ENCODE data around the gene DNASE1L1.

Gene DNASE1L1

GRCh38 chrX:154370300-154371016, 38.6 kb downstream of the DNASE1L1 start (continued):
- TF ChIP-seq PRDM2 (tag by site-specific recombination; IDR thresholded peaks at IDR 0.05; ENCODE audit: borderline replicate concordance), result peak; percentile 49; the same call in 1 of the 2 replicates

DNA sequence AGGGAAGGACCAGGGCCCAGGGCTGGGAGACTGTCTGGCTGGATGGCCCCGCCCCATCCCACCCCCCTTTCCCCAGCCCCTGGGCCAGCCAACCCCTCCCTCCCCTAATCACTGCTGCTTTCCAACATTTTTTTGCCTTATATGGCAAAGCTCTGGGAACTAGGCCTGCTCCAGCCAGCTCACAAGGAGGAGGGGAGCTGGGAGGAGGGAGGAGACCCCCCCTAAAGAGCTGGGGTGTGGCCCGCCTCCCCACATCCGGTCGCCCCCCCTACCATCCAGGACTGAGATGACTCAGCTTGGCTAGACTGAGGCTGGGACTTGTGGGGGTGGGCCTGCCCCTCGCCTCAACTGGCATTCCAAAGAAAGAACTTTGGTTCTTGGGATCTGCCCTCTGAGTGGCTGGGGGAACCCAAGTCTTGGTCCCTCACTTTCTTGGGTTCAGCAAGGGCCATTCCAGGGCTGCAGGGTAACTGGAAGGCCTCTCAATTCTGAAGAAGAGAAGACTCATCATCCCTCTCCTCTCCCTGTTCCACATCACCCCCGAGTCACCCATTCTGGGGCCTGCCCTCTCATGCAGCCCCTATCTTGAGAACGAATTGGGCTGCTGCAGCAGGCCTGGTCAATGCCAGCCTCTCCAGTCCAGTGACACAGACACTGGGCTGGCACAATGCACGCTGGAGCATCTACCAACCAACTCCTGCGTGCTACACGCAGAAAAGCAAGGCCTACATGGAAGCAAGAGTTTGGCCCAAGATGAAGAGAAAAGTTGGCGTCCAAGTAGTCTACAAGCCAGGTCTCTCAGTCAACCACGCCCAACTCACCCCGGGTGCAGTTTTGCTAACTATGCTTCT, 39.4 kb downstream of the DNASE1L1 start:
- Histone ChIP-seq H3K36me3 (ENCODE audit: control insufficient read depth in 2 of 2, insufficient read depth in 1 of 2, low read length in 2 of 2) (peaks cover 4 to 51% of the 10 kb centered on the region in 2 experiments; a peak in 2 of 3 replicates), H3K4me1 (ENCODE audit: control insufficient read depth, insufficient read depth, low read length) (peaks cover 12% of the 10 kb centered on the region), H3K4me3 (ENCODE audit: low read depth, low read length) (peak overlapping the region; percentile 68), H3K9me3 (ENCODE audit: control insufficient read depth, insufficient read depth, low read depth, low read length) (no peaks in the 10 kb centered on the region), H3K27ac (ENCODE audit: extremely low read depth, low read depth, low read length) (peak overlapping the region; percentile 93)
- CTCF ChIA-PET, result interaction anchor here (0.5 kb wide), 1 partner anchor 894 kb away, joined by 8 read pairs; no protein-coding TSS in a partner anchor
- POLR2A ChIA-PET, result interaction anchor here (0.5 to 4.3 kb wide), 22 partner anchors 7 to 173 kb away, joined by 3 to 48 read pairs (median 7); partner anchors contain the start of genes DNASE1L1, EMD, PLXNA3 and RPL10
- TF ChIP-seq IKZF3 (tag by site-specific recombination; IDR thresholded peaks at IDR 0.05) (peak; percentile 25; the same call in 1 of the 2 replicates), ZNF426 (tag by site-specific recombination; IDR thresholded peaks at IDR 0.05) (no peak), ZNF416 (tag by site-specific recombination; IDR thresholded peaks at IDR 0.05) (no peak), ZNF37A (tag by site-specific recombination; IDR thresholded peaks at IDR 0.05) (no peak), ZNF19 (tag by site-specific recombination; IDR thresholded peaks at IDR 0.05; ENCODE audit: low read depth) (no peak), GLI4 (tag by site-specific recombination; IDR thresholded peaks at IDR 0.05) (no peak), ZNF280D (tag by site-specific recombination; IDR thresholded peaks at IDR 0.05) (no peak), ZNF302 (tag by site-specific recombination; IDR thresholded peaks at IDR 0.05; ENCODE audit: low read depth) (no peak), ZNF239 (tag by site-specific recombination; IDR thresholded peaks at IDR 0.05) (no peak), ZFP37 (tag by site-specific recombination; IDR thresholded peaks at IDR 0.05) (no peak), ZNF701 (tag by site-specific recombination; IDR thresholded peaks at IDR 0.05) (no peak), BCL11B (tag by site-specific recombination; IDR thresholded peaks at IDR 0.05; ENCODE audit: low read depth) (no peak)
- TF ChIP-seq, protein P1, sequence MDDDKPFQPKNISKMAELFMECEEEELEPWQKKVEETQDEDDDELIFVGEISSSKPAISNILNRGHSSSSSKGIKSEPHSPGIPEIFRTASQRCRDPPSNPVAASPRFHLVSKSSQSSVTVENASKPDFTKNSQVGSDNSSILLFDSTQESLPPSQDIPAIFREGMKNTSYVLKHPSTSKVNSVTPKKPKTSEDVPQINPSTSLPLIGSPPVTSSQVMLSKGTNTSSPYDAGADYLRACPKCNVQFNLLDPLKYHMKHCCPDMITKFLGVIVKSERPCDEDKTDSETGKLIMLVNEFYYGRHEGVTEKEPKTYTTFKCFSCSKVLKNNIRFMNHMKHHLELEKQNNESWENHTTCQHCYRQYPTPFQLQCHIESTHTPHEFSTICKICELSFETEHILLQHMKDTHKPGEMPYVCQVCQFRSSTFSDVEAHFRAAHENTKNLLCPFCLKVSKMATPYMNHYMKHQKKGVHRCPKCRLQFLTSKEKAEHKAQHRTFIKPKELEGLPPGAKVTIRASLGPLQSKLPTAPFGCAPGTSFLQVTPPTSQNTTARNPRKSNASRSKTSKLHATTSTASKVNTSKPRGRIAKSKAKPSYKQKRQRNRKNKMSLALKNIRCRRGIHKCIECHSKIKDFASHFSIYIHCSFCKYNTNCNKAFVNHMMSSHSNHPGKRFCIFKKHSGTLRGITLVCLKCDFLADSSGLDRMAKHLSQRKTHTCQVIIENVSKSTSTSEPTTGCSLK (tag by site-specific recombination; IDR thresholded peaks at IDR 0.05), result no peak
- TF ChIP-seq, protein P2, sequence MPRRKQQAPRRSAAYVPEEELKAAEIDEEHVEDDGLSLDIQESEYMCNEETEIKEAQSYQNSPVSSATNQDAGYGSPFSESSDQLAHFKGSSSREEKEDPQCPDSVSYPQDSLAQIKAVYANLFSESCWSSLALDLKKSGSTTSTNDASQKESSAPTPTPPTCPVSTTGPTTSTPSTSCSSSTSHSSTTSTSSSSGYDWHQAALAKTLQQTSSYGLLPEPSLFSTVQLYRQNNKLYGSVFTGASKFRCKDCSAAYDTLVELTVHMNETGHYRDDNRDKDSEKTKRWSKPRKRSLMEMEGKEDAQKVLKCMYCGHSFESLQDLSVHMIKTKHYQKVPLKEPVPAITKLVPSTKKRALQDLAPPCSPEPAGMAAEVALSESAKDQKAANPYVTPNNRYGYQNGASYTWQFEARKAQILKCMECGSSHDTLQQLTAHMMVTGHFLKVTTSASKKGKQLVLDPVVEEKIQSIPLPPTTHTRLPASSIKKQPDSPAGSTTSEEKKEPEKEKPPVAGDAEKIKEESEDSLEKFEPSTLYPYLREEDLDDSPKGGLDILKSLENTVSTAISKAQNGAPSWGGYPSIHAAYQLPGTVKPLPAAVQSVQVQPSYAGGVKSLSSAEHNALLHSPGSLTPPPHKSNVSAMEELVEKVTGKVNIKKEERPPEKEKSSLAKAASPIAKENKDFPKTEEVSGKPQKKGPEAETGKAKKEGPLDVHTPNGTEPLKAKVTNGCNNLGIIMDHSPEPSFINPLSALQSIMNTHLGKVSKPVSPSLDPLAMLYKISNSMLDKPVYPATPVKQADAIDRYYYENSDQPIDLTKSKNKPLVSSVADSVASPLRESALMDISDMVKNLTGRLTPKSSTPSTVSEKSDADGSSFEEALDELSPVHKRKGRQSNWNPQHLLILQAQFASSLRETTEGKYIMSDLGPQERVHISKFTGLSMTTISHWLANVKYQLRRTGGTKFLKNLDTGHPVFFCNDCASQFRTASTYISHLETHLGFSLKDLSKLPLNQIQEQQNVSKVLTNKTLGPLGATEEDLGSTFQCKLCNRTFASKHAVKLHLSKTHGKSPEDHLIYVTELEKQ (tag by site-specific recombination; IDR thresholded peaks at IDR 0.05; ENCODE audit: borderline replicate concordance), result no peak
- TF ChIP-seq, protein P3, sequence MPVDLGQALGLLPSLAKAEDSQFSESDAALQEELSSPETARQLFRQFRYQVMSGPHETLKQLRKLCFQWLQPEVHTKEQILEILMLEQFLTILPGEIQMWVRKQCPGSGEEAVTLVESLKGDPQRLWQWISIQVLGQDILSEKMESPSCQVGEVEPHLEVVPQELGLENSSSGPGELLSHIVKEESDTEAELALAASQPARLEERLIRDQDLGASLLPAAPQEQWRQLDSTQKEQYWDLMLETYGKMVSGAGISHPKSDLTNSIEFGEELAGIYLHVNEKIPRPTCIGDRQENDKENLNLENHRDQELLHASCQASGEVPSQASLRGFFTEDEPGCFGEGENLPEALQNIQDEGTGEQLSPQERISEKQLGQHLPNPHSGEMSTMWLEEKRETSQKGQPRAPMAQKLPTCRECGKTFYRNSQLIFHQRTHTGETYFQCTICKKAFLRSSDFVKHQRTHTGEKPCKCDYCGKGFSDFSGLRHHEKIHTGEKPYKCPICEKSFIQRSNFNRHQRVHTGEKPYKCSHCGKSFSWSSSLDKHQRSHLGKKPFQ (tag by site-specific recombination; IDR thresholded peaks at IDR 0.05), result no peak

Measured in HEK293 (cell line).